Ishikawa (cell line): ENCODE results near the gene FBXL17.

Source experiments
- CEBPB ChIP-seq: IDR thresholded peaks from 2 replicates; pipeline ENCODE4 v1.6.1; 2012
- EGR1 ChIP-seq: IDR thresholded peaks from 2 replicates; pipeline ENCODE4 v1.6.1; 2012
- EP300 ChIP-seq: IDR thresholded peaks from 2 replicates; pipeline ENCODE4 v1.6.1; 2012; ENCODE audit warnings: borderline replicate concordance
- FOXM1 ChIP-seq: IDR thresholded peaks from 2 replicates; pipeline ENCODE4 v1.6.1; 2012; ENCODE audit warnings: low read depth, borderline replicate concordance
- NFIC ChIP-seq: IDR thresholded peaks from 2 replicates; pipeline ENCODE4 v1.6.1; 2012
- RAD21 ChIP-seq: IDR thresholded peaks from 2 replicates; pipeline ENCODE4 v1.6.1; 2012; ENCODE audit warnings: low read depth
- TAF1 ChIP-seq: IDR thresholded peaks from 2 replicates; pipeline ENCODE4 v1.6.1; 2012; ENCODE audit warnings: low read depth, mild to moderate bottlenecking
- TCF12 ChIP-seq: IDR thresholded peaks from 2 replicates; pipeline ENCODE4 v1.6.1; 2012; ENCODE audit warnings: low read depth
- YY1 ChIP-seq: IDR thresholded peaks from 2 replicates; pipeline ENCODE4 v1.6.1; 2012; ENCODE audit warnings: low read depth
- TF ChIP-seq, protein P1 (sequence below): IDR thresholded peaks from 2 replicates; pipeline ENCODE4 v1.6.1; 2012

DNA sequence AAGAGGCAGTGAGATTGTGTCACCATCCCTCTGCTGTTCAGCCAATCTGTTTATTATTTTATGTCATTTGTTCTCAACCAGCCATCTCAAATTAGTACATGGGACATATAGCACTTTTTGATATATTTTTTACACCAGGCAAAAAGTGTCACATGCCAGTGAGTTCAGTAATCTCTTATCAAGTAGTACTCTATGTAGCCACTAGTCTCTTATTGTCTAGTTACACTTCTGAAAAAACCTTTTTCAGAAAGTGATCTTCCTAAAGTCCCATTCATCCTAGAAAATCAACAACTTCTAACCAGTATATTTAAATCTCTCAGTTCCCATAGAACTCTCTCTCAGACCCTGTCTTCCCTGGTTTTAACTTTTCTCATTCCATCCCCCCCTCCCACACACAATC, 321.6 kb downstream of the FBXL17 start:
- no peak for TF ChIP-seq CEBPB
- no peak for TF ChIP-seq EGR1
- TF ChIP-seq RAD21: no peak
- TF ChIP-seq NFIC: no peak
- TF ChIP-seq TCF12: no peak
- TF ChIP-seq FOXM1: no peak
- TF ChIP-seq TAF1: no peak
- TF ChIP-seq EP300: no peak
- no peak for TF ChIP-seq YY1
- TF ChIP-seq, protein P1, sequence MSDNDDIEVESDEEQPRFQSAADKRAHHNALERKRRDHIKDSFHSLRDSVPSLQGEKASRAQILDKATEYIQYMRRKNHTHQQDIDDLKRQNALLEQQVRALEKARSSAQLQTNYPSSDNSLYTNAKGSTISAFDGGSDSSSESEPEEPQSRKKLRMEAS: no peak
